ENCODE measurements around the gene SPOCK1. TPM values are rescaled to one million over a fixed set of nuclear protein-coding genes. Genes with fewer than 3 reads are reported as not detected.

Gene SPOCK1
- polyA plus RNA-seq, 1 experiment, result 304 TPM

- ChIA-PET POLR2A (interaction anchor here (0.6 kb wide), 1 partner anchor 9 kb away, joined by 7 read pairs; no protein-coding TSS in a partner anchor), CTCF (interaction anchor here (1.5 kb wide), 1 partner anchor 12 kb away, joined by 5 read pairs; no protein-coding TSS in a partner anchor)
- no peak for TF ChIP-seq CTCF (IDR thresholded peaks at IDR 0.05; ENCODE audit: insufficient read depth, low read depth, low read length)
- DNase-seq (ENCODE audit: low read depth), result no peak
- Histone ChIP-seq H3K27me3 (ENCODE audit: control insufficient read depth, insufficient read depth, low read length) (no peaks in the 10 kb centered on the region), H3K4me3 (ENCODE audit: low read depth, low read length) (no peak overlapping the region), H3K36me3 (ENCODE audit: control insufficient read depth, insufficient read depth, low read length) (no peaks in the 10 kb centered on the region)
Observed at GRCh38 chr5:137450759-137451158, 48.4 kb downstream of the SPOCK1 start.

- ChIA-PET POLR2A (no interaction called here), CTCF (no interaction called here)
Observed at GRCh38 chr5:137448868-137449267, 50.3 kb downstream of the SPOCK1 start.

GRCh38 chr5:137446615-137447014 lies 52.5 kb downstream of the SPOCK1 start:
- no peak for DNase-seq (ENCODE audit: low read depth)
- TF ChIP-seq CTCF (IDR thresholded peaks at IDR 0.05; ENCODE audit: insufficient read depth, low read depth, low read length), result no peak
- H3K4me3 ChIP-seq (ENCODE audit: low read depth, low read length), result no peak overlapping the region
- no peaks in the 10 kb centered on the region for H3K36me3 ChIP-seq (ENCODE audit: control insufficient read depth, insufficient read depth, low read length)
- H3K27me3 ChIP-seq (ENCODE audit: control insufficient read depth, insufficient read depth, low read length), result no peaks in the 10 kb centered on the region
- ChIA-PET POLR2A (no interaction called here), CTCF (interaction anchor here (0.6 to 1.7 kb wide), 2 partner anchors 9 to 1372 kb away, joined by 4 read pairs; no protein-coding TSS in a partner anchor)

More at GRCh38 chr5:137448868-137449267, 50.3 kb downstream of the SPOCK1 start:
- no peak for DNase-seq (ENCODE audit: low read depth)
- TF ChIP-seq CTCF (IDR thresholded peaks at IDR 0.05; ENCODE audit: insufficient read depth, low read depth, low read length), result no peak
- Histone ChIP-seq H3K4me3 (ENCODE audit: low read depth, low read length) (no peak overlapping the region), H3K36me3 (ENCODE audit: control insufficient read depth, insufficient read depth, low read length) (no peaks in the 10 kb centered on the region), H3K27me3 (ENCODE audit: control insufficient read depth, insufficient read depth, low read length) (no peaks in the 10 kb centered on the region)

GRCh38 chr5:137446151-137446550 lies 53.0 kb downstream of the SPOCK1 start:
- H3K36me3 ChIP-seq (ENCODE audit: control insufficient read depth, insufficient read depth, low read length), result no peaks in the 10 kb centered on the region
- H3K27me3 ChIP-seq (ENCODE audit: control insufficient read depth, insufficient read depth, low read length), result no peaks in the 10 kb centered on the region
- no peak overlapping the region for H3K4me3 ChIP-seq (ENCODE audit: low read depth, low read length)
- DNase-seq (ENCODE audit: low read depth), result no peak
- TF ChIP-seq CTCF (IDR thresholded peaks at IDR 0.05; ENCODE audit: insufficient read depth, low read depth, low read length), result no peak
- ChIA-PET POLR2A (no interaction called here), CTCF (interaction anchor here (0.5 to 1.7 kb wide), 3 partner anchors 10 to 1372 kb away, joined by 3 to 4 read pairs (median 4); no protein-coding TSS in a partner anchor)

- Histone ChIP-seq H3K36me3 (ENCODE audit: control insufficient read depth, insufficient read depth, low read length) (no peaks in the 10 kb centered on the region), H3K27me3 (ENCODE audit: control insufficient read depth, insufficient read depth, low read length) (no peaks in the 10 kb centered on the region), H3K4me3 (ENCODE audit: low read depth, low read length) (no peak overlapping the region)
- ChIA-PET CTCF (no interaction called here), POLR2A (no interaction called here)
- no peak for DNase-seq (ENCODE audit: low read depth)
- no peak for TF ChIP-seq CTCF (IDR thresholded peaks at IDR 0.05; ENCODE audit: insufficient read depth, low read depth, low read length)
Observed at GRCh38 chr5:137442660-137443059, 56.5 kb downstream of the SPOCK1 start.
